GM12878 (cell line): ENCODE data around the gene BRWD1. TPM values are rescaled to one million over a fixed set of nuclear protein-coding genes. Genes with fewer than 3 reads are reported as not detected.

Source experiments
- ATAC-seq: fragments of 200-7000 bp; cut with Tn5 transposase; 3 replicates; pipeline ENCODE4 v1.9.1; 2020; ENCODE audit warnings: mild to moderate bottlenecking, moderate library complexity
- BruUV-seq: library from RNA; stranded (reverse); fragments of 400-500 nt; replicated peaks from 2 replicates; lab custom pipeline; 2021; lab: Mats Ljungman, UMichigan
- CTCF ChIA-PET: fragments of 300-600 bp; sonication (Branson Sonifier 250); formaldehyde crosslinking; extraction: SDS; loops from one replicate; lab custom pipeline; 2021; ENCODE audit warnings: inconsistent platforms; lab: Yijun Ruan, JAX
- POLR2A ChIA-PET: fragments of 350-600 bp; formaldehyde crosslinking; extraction: SDS; loops from one replicate; lab custom pipeline; 2021; ENCODE audit warnings: inconsistent platforms; lab: Charles Lee
- RAD21 ChIA-PET: fragments of 300-600 bp; sonication (Branson Sonifier 250); formaldehyde crosslinking; loops from one replicate; lab custom pipeline; 2023; ENCODE audit warnings: antibody characterized with exemption; ENCODE audit not compliant: unreplicated experiment; lab: Charles Lee
- SMC1A ChIA-PET: fragments of 300-600 bp; sonication (Branson Sonifier 250); formaldehyde crosslinking; loops from one replicate; lab custom pipeline; 2023; ENCODE audit not compliant: unreplicated experiment, uncharacterized antibody; lab: Charles Lee
- DNase-seq: peaks from one replicate; pipeline ENCODE4 v3.0.0-alpha.2; 2011; ENCODE audit warnings: low read depth, low spot score
- FAIRE-seq: peaks from 3 replicates; lab custom pipeline; 2011; peaks lifted over from hg19 to GRCh38; lab: Jason Lieb, UNC
- H2AFZ ChIP-seq: 2 replicates; pipeline ENCODE4 v1.6.0; 2011; ENCODE audit warnings: low read depth, low read length, control low read depth; ENCODE audit not compliant: control insufficient read depth
- H3K27ac ChIP-seq: 2 replicates; pipeline ENCODE4 v1.5.1; 2011; ENCODE audit warnings: control low read depth; ENCODE audit not compliant: control insufficient read depth, insufficient read depth
- H3K27me3 ChIP-seq, 2 experiments: replicated peaks in 1 of 2; 2 replicates each; pipeline versions ENCODE4 v1.6.0 to v1.6.1; 2011; ENCODE audit warnings: low read length in 1 of 2; ENCODE audit not compliant: control insufficient read depth in 2 of 2, insufficient read depth in 2 of 2
- H3K36me3 ChIP-seq, 2 experiments: 2 replicates each; pipeline ENCODE4 v1.5.1; 2011; ENCODE audit warnings: low read length in 1 of 2; ENCODE audit not compliant: control insufficient read depth in 2 of 2, insufficient read depth in 2 of 2
- H3K4me1 ChIP-seq: 2 replicates; pipeline ENCODE4 v1.6.1; 2011; ENCODE audit warnings: mild to moderate bottlenecking, low read length, moderate library complexity, mixed read lengths; ENCODE audit not compliant: control insufficient read depth, insufficient read depth
- H3K4me2 ChIP-seq: 2 replicates; pipeline ENCODE4 v1.6.0; 2011; ENCODE audit warnings: control low read depth; ENCODE audit not compliant: control insufficient read depth, insufficient read depth
- H3K4me3 ChIP-seq: fragments of 200-600 bp; sonication (generic); 2 replicates; pipeline ENCODE4 v1.5.1; 2016
- H3K79me2 ChIP-seq: 2 replicates; pipeline ENCODE4 v1.6.0; 2011; ENCODE audit warnings: low read length; ENCODE audit not compliant: control insufficient read depth, insufficient read depth
- H3K9ac ChIP-seq: 2 replicates; pipeline ENCODE4 v1.8.0; 2011; ENCODE audit warnings: low read length, control low read depth, mixed read lengths; ENCODE audit not compliant: control insufficient read depth, insufficient read depth
- H3K9me3 ChIP-seq: replicated peaks from 3 replicates; pipeline ENCODE4 v1.5.1; 2011; ENCODE audit warnings: mild to moderate bottlenecking, low read length; ENCODE audit not compliant: control insufficient read depth, insufficient read depth
- H4K20me1 ChIP-seq: 2 replicates; pipeline ENCODE4 v1.6.0; 2011; ENCODE audit not compliant: control insufficient read depth, insufficient read depth
- BACH1 ChIP-seq: fragments of 450-650 bp; IDR thresholded peaks from 2 replicates; pipeline ENCODE4 v1.6.1; 2017; ENCODE audit warnings: mild to moderate bottlenecking, borderline replicate concordance
- EGR1 ChIP-seq, 2 experiments: IDR thresholded peaks; 1 replicate in 1 of 2; 2 replicates in 1 of 2; pipeline ENCODE4 v1.6.1; 2011 to 2012; ENCODE audit warnings: low read depth in 2 of 2, low read length in 2 of 2, borderline replicate concordance in 1 of 2, mild to moderate bottlenecking in 1 of 2, moderate library complexity in 1 of 2
- KAT2A ChIP-seq: conservative IDR thresholded peaks from 2 replicates; pipeline ENCODE4 v1.6.1; 2011; ENCODE audit warnings: low read depth, low read length; ENCODE audit not compliant: control insufficient read depth
- NFXL1 ChIP-seq: fragments of 450-650 bp; IDR thresholded peaks from 2 replicates; pipeline ENCODE4 v1.6.1; 2017; ENCODE audit warnings: antibody characterized with exemption, mild to moderate bottlenecking, borderline replicate concordance
- SMARCA5 ChIP-seq: fragments of 450-650 bp; IDR thresholded peaks from 2 replicates; pipeline ENCODE4 v1.6.1; 2017; ENCODE audit warnings: mild to moderate bottlenecking
- TCF12 ChIP-seq: IDR thresholded peaks from 2 replicates; pipeline ENCODE4 v1.6.1; 2011; ENCODE audit warnings: low read depth, mild to moderate bottlenecking, low read length
- ZNF207 ChIP-seq: fragments of 450-650 bp; IDR thresholded peaks from 2 replicates; pipeline ENCODE4 v1.6.1; 2014; ENCODE audit warnings: antibody characterized with exemption, mild to moderate bottlenecking, borderline replicate concordance
- WGBS: methylation state at CpG from one replicate; pipeline ENCODE4 v1.1.6; 2016; ENCODE audit warnings: low lambda C conversion rate; ENCODE audit not compliant: insufficient replicate concordance, insufficient coverage; ENCODE audit errors: missing lambda C conversion rate; 5-methylcytosine and 5-hydroxymethylcytosine counted together
- in situ Hi-C: fragments of 300-500 bp; cut with MboI; formaldehyde crosslinking; loops from 9 replicates; pipeline ENCODE4 v1.14.3; 2018; ENCODE audit warnings: mixed read lengths
- intact Hi-C: fragments of 100-400 bp; cut with micrococcal nuclease; formaldehyde crosslinking; loops from one replicate; pipeline ENCODE4 v1.14.2; 2022; ENCODE audit not compliant: unreplicated experiment
- polyA plus RNA-seq, 11 experiments: library from polyadenylated mRNA; depleted of rRNA in 4 of 11; unstranded in 6 of 11; stranded (reverse) in 5 of 11; fragments of >200 nt; fragmentation: Nextera tagmentation in 4 of 11; fragmentation: Illumina TruSeq in 1 of 11; extraction: Ambion mirVana in 4 of 11; extraction: Trizol in 1 of 11; gene quantifications; 1 replicate in 1 of 11; 2 replicates in 10 of 11; pipeline versions ENCODE4 v1.2.1 to v1.2.3, GENCODE V29; 2011 to 2016; ENCODE audit warnings: inconsistent platforms in 2 of 11, missing spikeins in 2 of 11, low read depth in 1 of 11
- total RNA-seq, 4 experiments: library from RNA; depleted of rRNA in 3 of 4; stranded (reverse); fragments of >200 nt in 3 of 4; fragmentation: Illumina TruSeq in 1 of 4; extraction: Trizol in 1 of 4; gene quantifications; 2 replicates each; pipeline versions ENCODE4 v1.2.1 to v1.2.3, GENCODE V29; 2013 to 2021

BRWD1 gene
- total and polyA plus RNA-seq, 10 of the 15 experiments (the other 5 are each of a cell fraction or from before 2014, with no cell fraction given): 3.1 to 19.0 (median 13.5) TPM

DNA sequence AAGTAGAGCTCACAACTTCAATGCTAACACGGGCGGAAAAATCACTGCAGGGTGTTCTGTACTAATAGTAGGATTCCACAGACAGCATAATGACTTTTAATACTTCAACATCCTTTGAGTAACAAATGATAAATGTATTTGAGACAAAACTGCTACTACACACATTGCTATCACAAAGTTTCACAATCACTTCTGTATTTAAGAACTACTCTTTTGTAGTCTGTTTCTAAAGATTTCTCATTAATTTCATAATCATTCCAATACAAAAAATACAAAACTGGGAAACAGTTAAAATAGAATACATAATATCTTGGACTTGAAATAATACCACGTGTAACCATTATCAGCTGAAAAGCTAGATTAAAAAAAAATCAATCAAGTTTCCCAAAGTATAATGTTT lies 32.8 kb upstream of the BRWD1 start:
- FAIRE-seq (no peak), DNase-seq (no peak), ATAC-seq (no peak)
- H2AFZ ChIP-seq: no peak overlapping the region
- no peaks in the 10 kb centered on the region for H3K27me3 ChIP-seq
- 0 out of 2 replicates have a peak, but pooled peaks cover 3% of the 10 kb centered on the region for H3K4me1 ChIP-seq
- CTCF ChIA-PET: interaction anchor here (0.6 to 3.8 kb wide), 2 partner anchors 95 to 798 kb away, joined by 3 to 24 read pairs; no protein-coding TSS in a partner anchor
- in situ Hi-C loops: no loop called here
- H3K9ac ChIP-seq: no peak overlapping the region
- POLR2A ChIA-PET: interaction anchor here (1.7 to 2.6 kb wide), 2 partner anchors 30 to 34 kb away, joined by 6 to 8 read pairs; a partner anchor contains a TSS
- H3K36me3 ChIP-seq: peaks cover 0 to 25% of the 10 kb centered on the region in 2 experiments; a peak in 3 of 4 replicates
- H3K79me2 ChIP-seq: peaks cover 36% of the 10 kb centered on the region
- H3K4me2 ChIP-seq: peak overlapping the region; percentile 40
- TF ChIP-seq SMARCA5 (no peak), ZNF207 (no peak), KAT2A (no peak), NFXL1 (no peak), EGR1 (IDR thresholded peaks at IDR 0.05; ENCODE audit: borderline replicate concordance in 1 of 2, low read depth in 2 of 2, low read length in 2 of 2) (no peak), TCF12 (no peak), BACH1 (no peak)
- H3K27ac ChIP-seq: no peak overlapping the region
- SMC1A ChIA-PET: interaction anchor here (0.7 to 1.7 kb wide), 4 partner anchors 31 to 80 kb away, joined by 3 to 6 read pairs (median 4); partner anchors contain the start of gene BRWD1
- no TSS peak for BruUV-seq
- RAD21 ChIA-PET: interaction anchor here (2.0 kb wide), 1 partner anchor 34 kb away, joined by 8 read pairs; a partner anchor contains a TSS
- WGBS: 76% methylated on average over 3 of the region's 3 CpGs
- intact Hi-C loops: no loop called here
- H3K9me3 ChIP-seq: no peaks in the 10 kb centered on the region
- H3K4me3 ChIP-seq: peak overlapping the region; percentile 91
- no peaks in the 10 kb centered on the region for H4K20me1 ChIP-seq
